T follicular helper cell (primary cell): Measurements from ENCODE around the gene KIAA2012.
"Not testable (repeated sequence)": the region's sequence is repeated elsewhere in the genome, so short reads cannot be mapped to it uniquely, and the experiment has no call there.

Experiments
- DNase-seq: peaks from one replicate; pipeline ENCODE4 v3.0.0-alpha.2; 2020; ENCODE audit warnings: low read depth

Gene KIAA2012

GRCh38 chr2:202196727-202197126 is 123.7 kb downstream of the KIAA2012 start:
- no peak for DNase-seq

GRCh38 chr2:202201220-202202160 is 128.4 kb downstream of the KIAA2012 start:
- no peak for DNase-seq

GRCh38 chr2:202203348-202203747 is 130.3 kb downstream of the KIAA2012 start:
- no peak for DNase-seq

GRCh38 chr2:202204855-202205254 is 131.8 kb downstream of the KIAA2012 start:
- DNase-seq: no peak

GRCh38 chr2:202208526-202208925 is 135.5 kb downstream of the KIAA2012 start:
- no peak for DNase-seq

- no peak for DNase-seq
These were observed 142.1 kb downstream of the KIAA2012 start for GRCh38 chr2:202215179-202215578.

- no peak for DNase-seq
These were observed 148.8 kb downstream of the KIAA2012 start for GRCh38 chr2:202221873-202222272.

GRCh38 chr2:202237787-202238233 is 164.8 kb downstream of the KIAA2012 start:
- no peak for DNase-seq

- DNase-seq: peak; percentile 87
These were observed 165.5 kb downstream of the KIAA2012 start, which contains the start of gene SUMO1 for GRCh38 chr2:202238234-202239197. Gene SUMO1 (minus strand): TSS chr2:202238597. CDS start chr2:202238451, 146 bp downstream.

GRCh38 chr2:202247710-202248109 is 174.7 kb downstream of the KIAA2012 start:
- not testable (repeated sequence) for DNase-seq

- no peak for DNase-seq
These were observed 176.6 kb downstream of the KIAA2012 start for GRCh38 chr2:202249521-202250253.

GRCh38 chr2:202251494-202251893 is 178.4 kb downstream of the KIAA2012 start:
- DNase-seq: no peak
